ENCODE results near the gene SFXN3. TPM values are rescaled to one million over a fixed set of nuclear protein-coding genes. Genes with fewer than 3 reads are reported as not detected.

Gene SFXN3
- total RNA-seq, 4 donors from 2014 or later: 55.5 to 127 (median 79.6) TPM

GRCh38 chr10:101090597-101090996, 59.6 kb downstream of the SFXN3 start:
- WGBS, 2 donors: 78 to 89% methylated on average over 5 of the region's 5 CpGs
- TF ChIP-seq POLR2A (IDR thresholded peaks at IDR 0.05) (no peak), CTCF (IDR thresholded peaks at IDR 0.05) (no peak)
- intact Hi-C loops (cut with DNase I; ENCODE audit: low total_unique reads): no loop called here
- no peak for DNase-seq (ENCODE audit: low spot score in 2 of 2)
- no peak overlapping the region for H3K4me3 ChIP-seq (ENCODE audit: low read depth, poor library complexity, severe bottlenecking)

Other genes with a start within 250 kb of the SFXN3 start
- gene SLF2, start 118.3 kb upstream of the SFXN3 start, total RNA-seq: 10 to 100 TPM in 3 of 4 donors, 1 to 10 TPM in 1; 8.3 to 23.3 (median 14.9) TPM
- gene SEMA4G, start 61.7 kb upstream of the SFXN3 start, total RNA-seq: 10 to 100 TPM; 15.3 to 31.9 (median 23.6) TPM
- gene MRPL43, start 43.7 kb upstream of the SFXN3 start, total RNA-seq: 100 to 1,000 TPM in 2 of 4 donors, 10 to 100 TPM in 2; 82.2 to 132 (median 100) TPM
- gene TWNK, start 43.7 kb upstream of the SFXN3 start, total RNA-seq: 1 to 10 TPM; 4.2 to 9.2 (median 6.4) TPM
- 10 to 100 TPM; 58.9 to 81.4 (median 71.2) TPM for gene LZTS2, start 31.4 kb upstream of the SFXN3 start, total RNA-seq
- gene PDZD7, start 105 bp upstream of the SFXN3 start, total RNA-seq: 1 to 10 TPM; 1.5 to 9.0 (median 3.5) TPM
- 1 to 10 TPM; 2.2 to 6.1 (median 2.7) TPM for gene KAZALD1, start 30.8 kb downstream of the SFXN3 start, total RNA-seq
- gene TLX1, start 100.1 kb downstream of the SFXN3 start, total RNA-seq: under 1 TPM in 2 of 4 donors, not detected in 2; 0.15 to 0.25 TPM
- not detected for gene LBX1, start 198.2 kb downstream of the SFXN3 start, total RNA-seq

All from lower leg skin (tissue), 4 donors.